Type B pancreatic cell (in vitro differentiated cells): Measurements from ENCODE around the gene ARSG. TPM values are rescaled to one million over a fixed set of nuclear protein-coding genes. Genes with fewer than 3 reads are reported as not detected.
"Not testable (repeated sequence)": the region's sequence is repeated elsewhere in the genome, so short reads cannot be mapped to it uniquely, and the experiment has no call there.

Experiments used
- DNase-seq: peaks from one replicate; pipeline ENCODE4 v3.0.0; 2021; ENCODE audit warnings: mixed read lengths; ENCODE audit not compliant: unreplicated experiment; ENCODE audit errors: extremely low spot score
- H3K27ac Mint-ChIP-seq: 2 replicates; pipeline ENCODE4 v1.8.0; 2021; ENCODE audit warnings: mild to moderate bottlenecking, mixed read lengths
- H3K27me3 Mint-ChIP-seq: 2 replicates; pipeline ENCODE4 v1.8.0; 2021; ENCODE audit warnings: mixed read lengths
- H3K36me3 Mint-ChIP-seq: 2 replicates; pipeline ENCODE4 v1.8.0; 2021; ENCODE audit warnings: mixed read lengths
- H3K4me1 Mint-ChIP-seq: one replicate; pipeline ENCODE4 v1.8.0; 2021; ENCODE audit warnings: mixed read lengths; ENCODE audit not compliant: unreplicated experiment
- H3K4me3 Mint-ChIP-seq: 2 replicates; pipeline ENCODE4 v1.8.0; 2021; ENCODE audit warnings: mild to moderate bottlenecking, mixed read lengths
- H3K9me3 Mint-ChIP-seq: 2 replicates; pipeline ENCODE4 v1.8.0; 2021; ENCODE audit warnings: mixed read lengths
- CTCF ChIP-seq: fragments of 200-600 bp; sonication (generic); conservative IDR thresholded peaks from 2 replicates; pipeline ENCODE4 v1.5.0; 2021; ENCODE audit warnings: antibody characterized with exemption, mild to moderate bottlenecking
- total RNA-seq: library from RNA; stranded (reverse); gene quantifications from 2 replicates; pipeline ENCODE4 v1.2.1, GENCODE V29; 2021; ENCODE audit warnings: low replicate concordance

Gene ARSG
- total RNA-seq, 1 donor from 2014 or later: 4.1 TPM

GRCh38 chr17:68359791-68360535, 68.7 kb downstream of the ARSG start:
- Mint-ChIP-seq H3K27me3 (no peaks in the 10 kb centered on the region), H3K27ac (no peak overlapping the region), H3K4me3 (no peak overlapping the region), H3K4me1 (no peaks in the 10 kb centered on the region), H3K9me3 (no peaks in the 10 kb centered on the region), H3K36me3 (no peaks in the 10 kb centered on the region)
- no peak for DNase-seq
- TF ChIP-seq CTCF: no peak

GRCh38 chr17:68365469-68365868, 74.2 kb downstream of the ARSG start:
- no peaks in the 10 kb centered on the region for H3K27me3 Mint-ChIP-seq
- no peak overlapping the region for H3K27ac Mint-ChIP-seq
- H3K9me3 Mint-ChIP-seq: no peaks in the 10 kb centered on the region
- DNase-seq: no peak
- no peaks in the 10 kb centered on the region for H3K4me1 Mint-ChIP-seq
- no peak for TF ChIP-seq CTCF
- no peak overlapping the region for H3K4me3 Mint-ChIP-seq
- H3K36me3 Mint-ChIP-seq: no peaks in the 10 kb centered on the region

- no peak overlapping the region for H3K4me3 Mint-ChIP-seq
- no peak for DNase-seq
- H3K4me1 Mint-ChIP-seq: no peaks in the 10 kb centered on the region
- H3K27ac Mint-ChIP-seq: no peak overlapping the region
- H3K27me3 Mint-ChIP-seq: no peaks in the 10 kb centered on the region
- H3K9me3 Mint-ChIP-seq: no peaks in the 10 kb centered on the region
- H3K36me3 Mint-ChIP-seq: no peaks in the 10 kb centered on the region
- no peak for TF ChIP-seq CTCF
Measured at GRCh38 chr17:68368387-68368786, 77.1 kb downstream of the ARSG start.

GRCh38 chr17:68375566-68375965, 84.3 kb downstream of the ARSG start:
- TF ChIP-seq CTCF: no peak
- DNase-seq: no peak
- no peak overlapping the region for H3K27ac Mint-ChIP-seq
- no peak overlapping the region for H3K4me3 Mint-ChIP-seq
- H3K36me3 Mint-ChIP-seq: no peaks in the 10 kb centered on the region
- no peaks in the 10 kb centered on the region for H3K27me3 Mint-ChIP-seq
- H3K9me3 Mint-ChIP-seq: no peaks in the 10 kb centered on the region
- H3K4me1 Mint-ChIP-seq: peaks cover 22% of the 10 kb centered on the region

- DNase-seq, H3K27ac Mint-ChIP-seq, H3K36me3 Mint-ChIP-seq, H3K9me3 Mint-ChIP-seq, H3K4me3 Mint-ChIP-seq, H3K27me3 Mint-ChIP-seq: not testable (repeated sequence)
- peaks cover 23% of the 10 kb centered on the region for H3K4me1 Mint-ChIP-seq
Measured at GRCh38 chr17:68376178-68376577, 84.9 kb downstream of the ARSG start.

- H3K27ac Mint-ChIP-seq: no peak overlapping the region
- H3K4me1 Mint-ChIP-seq: peaks cover 28% of the 10 kb centered on the region
- no peaks in the 10 kb centered on the region for H3K36me3 Mint-ChIP-seq
- no peaks in the 10 kb centered on the region for H3K9me3 Mint-ChIP-seq
- no peak for DNase-seq
- H3K27me3 Mint-ChIP-seq: no peaks in the 10 kb centered on the region
- TF ChIP-seq CTCF: no peak
- H3K4me3 Mint-ChIP-seq: no peak overlapping the region
Measured at GRCh38 chr17:68377771-68378267, 86.5 kb downstream of the ARSG start.
